Measurements from ENCODE around the gene LSM11. TPM values are rescaled to one million over a fixed set of nuclear protein-coding genes. Genes with fewer than 3 reads are reported as not detected.

LSM11 gene
- total RNA-seq, 1 donor from 2014 or later: 6.0 TPM

DNA sequence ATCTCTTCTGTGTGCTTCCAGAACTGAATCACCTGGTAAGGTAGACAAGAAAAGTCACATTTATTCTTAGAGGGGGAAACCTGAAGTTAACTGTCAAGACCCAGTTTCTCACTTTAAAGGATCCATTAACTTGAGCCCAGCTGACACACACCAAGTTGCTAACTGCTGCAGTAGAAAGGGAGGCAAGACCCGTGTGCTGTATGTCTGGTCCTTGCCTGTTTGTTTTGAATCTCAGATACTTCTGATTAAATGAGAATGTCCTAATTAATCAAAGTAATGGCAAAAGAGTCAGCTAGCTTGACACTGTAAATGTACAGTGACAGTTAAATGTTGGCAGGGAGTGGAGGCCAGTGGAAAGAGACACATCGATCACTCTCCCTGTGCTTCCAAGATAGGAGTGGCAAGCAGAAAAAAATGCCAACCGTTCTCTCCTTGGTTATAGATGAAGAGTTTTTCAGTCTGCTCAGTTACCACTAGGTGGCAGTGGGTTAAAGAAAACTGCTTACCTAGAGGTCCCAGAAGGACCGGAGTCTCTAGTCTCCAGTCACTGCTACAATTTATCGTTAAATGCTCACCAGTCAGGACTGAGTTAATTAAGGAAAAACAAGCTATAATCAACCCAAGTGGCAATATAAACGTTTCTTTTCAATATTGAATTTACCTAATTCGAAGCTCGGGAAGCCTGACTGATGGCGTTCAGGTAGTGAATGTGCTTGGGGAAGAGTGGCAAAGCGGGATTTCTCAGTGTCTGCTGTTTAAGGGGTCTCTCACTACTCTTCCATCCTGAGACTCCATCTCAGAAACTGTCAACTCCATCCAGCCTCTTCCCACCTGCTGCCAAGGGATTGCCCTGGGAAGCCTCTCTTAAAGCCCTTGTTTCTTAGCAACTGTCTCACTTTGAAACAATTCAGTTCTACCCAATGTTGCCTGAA, 18.4 kb downstream of the LSM11 start:
- Mint-ChIP-seq H3K9me3 (ENCODE audit: unreplicated experiment) (no peaks in the 10 kb centered on the region), H3K4me1 (ENCODE audit: unreplicated experiment) (no peaks in the 10 kb centered on the region), H3K4me3 (ENCODE audit: unreplicated experiment) (no peak overlapping the region), H3K36me3 (ENCODE audit: low read depth, unreplicated experiment) (peaks cover 7% of the 10 kb centered on the region), H3K27me3 (ENCODE audit: unreplicated experiment) (no peaks in the 10 kb centered on the region), H3K27ac (ENCODE audit: unreplicated experiment) (no peak overlapping the region)
- TF ChIP-seq, protein P1, sequence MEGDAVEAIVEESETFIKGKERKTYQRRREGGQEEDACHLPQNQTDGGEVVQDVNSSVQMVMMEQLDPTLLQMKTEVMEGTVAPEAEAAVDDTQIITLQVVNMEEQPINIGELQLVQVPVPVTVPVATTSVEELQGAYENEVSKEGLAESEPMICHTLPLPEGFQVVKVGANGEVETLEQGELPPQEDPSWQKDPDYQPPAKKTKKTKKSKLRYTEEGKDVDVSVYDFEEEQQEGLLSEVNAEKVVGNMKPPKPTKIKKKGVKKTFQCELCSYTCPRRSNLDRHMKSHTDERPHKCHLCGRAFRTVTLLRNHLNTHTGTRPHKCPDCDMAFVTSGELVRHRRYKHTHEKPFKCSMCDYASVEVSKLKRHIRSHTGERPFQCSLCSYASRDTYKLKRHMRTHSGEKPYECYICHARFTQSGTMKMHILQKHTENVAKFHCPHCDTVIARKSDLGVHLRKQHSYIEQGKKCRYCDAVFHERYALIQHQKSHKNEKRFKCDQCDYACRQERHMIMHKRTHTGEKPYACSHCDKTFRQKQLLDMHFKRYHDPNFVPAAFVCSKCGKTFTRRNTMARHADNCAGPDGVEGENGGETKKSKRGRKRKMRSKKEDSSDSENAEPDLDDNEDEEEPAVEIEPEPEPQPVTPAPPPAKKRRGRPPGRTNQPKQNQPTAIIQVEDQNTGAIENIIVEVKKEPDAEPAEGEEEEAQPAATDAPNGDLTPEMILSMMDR (IDR thresholded peaks at IDR 0.05; ENCODE audit: unreplicated experiment): peak; percentile 81
- DNase-seq (ENCODE audit: low spot score): peak; percentile 25

DNA sequence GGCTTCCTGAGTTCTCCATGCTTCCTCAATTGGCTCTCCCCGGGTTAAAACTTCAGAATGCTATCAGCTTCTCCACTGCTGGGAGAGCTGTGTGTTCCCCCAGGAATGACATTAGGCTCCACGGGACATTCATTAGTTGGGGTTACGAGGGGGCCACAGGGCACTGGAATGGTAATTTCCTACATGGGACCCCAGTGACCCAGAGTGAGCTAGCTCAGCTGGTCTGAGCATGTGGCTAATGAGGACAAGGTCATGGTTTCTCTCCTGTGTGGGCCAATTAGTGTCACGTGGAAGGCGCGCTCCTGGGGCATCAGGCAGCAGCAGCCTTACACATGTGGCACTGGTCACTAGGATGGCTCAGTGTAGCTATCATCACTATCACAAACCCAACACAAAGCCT, 21.0 kb downstream of the LSM11 start:
- no peak for DNase-seq (ENCODE audit: low spot score)
- Mint-ChIP-seq H3K9me3 (ENCODE audit: unreplicated experiment) (no peaks in the 10 kb centered on the region), H3K4me1 (ENCODE audit: unreplicated experiment) (no peaks in the 10 kb centered on the region), H3K27ac (ENCODE audit: unreplicated experiment) (no peak overlapping the region), H3K27me3 (ENCODE audit: unreplicated experiment) (no peaks in the 10 kb centered on the region), H3K36me3 (ENCODE audit: low read depth, unreplicated experiment) (peaks cover 4% of the 10 kb centered on the region), H3K4me3 (ENCODE audit: unreplicated experiment) (no peak overlapping the region)
- TF ChIP-seq, protein P1 (IDR thresholded peaks at IDR 0.05; ENCODE audit: unreplicated experiment): no peak

DNA sequence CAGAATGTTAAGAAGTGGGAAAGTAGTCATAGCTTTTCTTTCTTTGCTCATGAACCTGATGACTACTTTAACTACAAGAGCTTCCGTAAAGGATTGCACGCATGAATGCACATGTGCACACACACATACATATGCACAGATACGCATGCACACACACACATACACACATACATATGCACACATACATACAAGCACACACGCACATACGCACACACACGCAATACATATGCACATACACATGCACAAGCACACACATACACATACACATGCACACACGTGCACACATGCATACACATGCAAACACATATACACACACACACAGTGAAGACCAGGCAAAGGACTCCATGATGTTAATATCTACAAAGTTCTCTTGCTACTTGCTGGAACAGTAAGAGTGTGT, 22.9 kb downstream of the LSM11 start:
- H3K36me3 Mint-ChIP-seq (ENCODE audit: low read depth, unreplicated experiment): no peaks in the 10 kb centered on the region
- no peak for DNase-seq (ENCODE audit: low spot score)
- no peaks in the 10 kb centered on the region for H3K4me1 Mint-ChIP-seq (ENCODE audit: unreplicated experiment)
- no peaks in the 10 kb centered on the region for H3K27me3 Mint-ChIP-seq (ENCODE audit: unreplicated experiment)
- H3K9me3 Mint-ChIP-seq (ENCODE audit: unreplicated experiment): no peaks in the 10 kb centered on the region
- H3K4me3 Mint-ChIP-seq (ENCODE audit: unreplicated experiment): no peak overlapping the region
- TF ChIP-seq, protein P1 (IDR thresholded peaks at IDR 0.05; ENCODE audit: unreplicated experiment): no peak
- no peak overlapping the region for H3K27ac Mint-ChIP-seq (ENCODE audit: unreplicated experiment)

DNA sequence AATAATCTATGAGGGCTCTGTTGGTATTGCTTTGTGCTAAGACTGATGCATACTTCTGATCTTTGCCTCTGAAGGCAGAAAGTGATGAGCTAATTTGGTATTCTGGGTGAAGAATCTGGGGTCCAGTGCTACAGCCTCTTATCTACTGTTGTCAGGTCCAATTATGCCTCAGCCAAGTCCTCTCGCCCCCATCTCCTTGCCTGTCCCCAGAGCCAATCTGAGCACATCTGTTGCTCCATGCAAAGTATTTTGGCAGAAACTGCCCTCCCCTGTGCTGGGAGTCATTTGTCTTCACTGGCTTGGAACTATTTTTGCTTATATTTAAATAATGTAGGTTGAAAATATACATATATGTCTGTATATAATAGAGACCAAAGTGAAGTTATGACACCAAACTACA, 23.4 kb downstream of the LSM11 start:
- no peak for DNase-seq (ENCODE audit: low spot score)
- TF ChIP-seq, protein P1 (IDR thresholded peaks at IDR 0.05; ENCODE audit: unreplicated experiment): no peak
- H3K4me1 Mint-ChIP-seq (ENCODE audit: unreplicated experiment): no peaks in the 10 kb centered on the region
- H3K36me3 Mint-ChIP-seq (ENCODE audit: low read depth, unreplicated experiment): no peaks in the 10 kb centered on the region
- no peak overlapping the region for H3K4me3 Mint-ChIP-seq (ENCODE audit: unreplicated experiment)
- no peaks in the 10 kb centered on the region for H3K9me3 Mint-ChIP-seq (ENCODE audit: unreplicated experiment)
- H3K27me3 Mint-ChIP-seq (ENCODE audit: unreplicated experiment): no peaks in the 10 kb centered on the region
- no peak overlapping the region for H3K27ac Mint-ChIP-seq (ENCODE audit: unreplicated experiment)

DNA sequence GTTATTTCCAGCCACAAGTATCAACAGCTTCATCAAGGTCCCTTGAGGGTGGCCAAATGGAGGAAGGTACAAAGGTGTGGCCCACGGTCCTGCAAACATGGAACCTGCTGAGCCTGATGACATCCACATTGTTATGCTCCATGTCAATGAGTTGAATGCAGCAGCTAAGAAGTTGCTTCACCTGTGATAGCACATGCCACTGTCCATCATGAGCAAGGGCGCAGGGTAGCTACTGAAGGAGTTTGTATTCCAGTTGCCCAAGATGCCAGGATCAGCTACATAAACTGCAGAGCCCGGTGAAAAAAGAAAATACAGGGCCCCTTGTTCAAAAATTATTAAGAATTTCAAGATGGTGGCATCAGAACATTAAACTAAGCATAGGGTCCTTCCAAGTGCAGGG, 24.2 kb downstream of the LSM11 start:
- TF ChIP-seq, protein P1 (IDR thresholded peaks at IDR 0.05; ENCODE audit: unreplicated experiment): no peak
- Mint-ChIP-seq H3K9me3 (ENCODE audit: unreplicated experiment) (no peaks in the 10 kb centered on the region), H3K36me3 (ENCODE audit: low read depth, unreplicated experiment) (no peaks in the 10 kb centered on the region), H3K4me1 (ENCODE audit: unreplicated experiment) (no peaks in the 10 kb centered on the region), H3K27me3 (ENCODE audit: unreplicated experiment) (no peaks in the 10 kb centered on the region), H3K27ac (ENCODE audit: unreplicated experiment) (no peak overlapping the region), H3K4me3 (ENCODE audit: unreplicated experiment) (no peak overlapping the region)
- no peak for DNase-seq (ENCODE audit: low spot score)
